Neuronal stem cell (in vitro differentiated cells): ENCODE data around the gene MAST4.

Source experiments
- DNase-seq: peaks from one replicate; pipeline ENCODE4 v3.0.0-alpha.2; 2013; ENCODE audit warnings: low spot score
- H2AFZ ChIP-seq: one replicate; pipeline ENCODE4 v1.6.1; 2013; ENCODE audit warnings: mild to moderate bottlenecking, low read length, inconsistent platforms
- H2AK5ac ChIP-seq: 2 replicates; pipeline ENCODE4 v1.6.1; 2013; ENCODE audit warnings: low read depth, mild to moderate bottlenecking, inconsistent platforms, low read length, moderate library complexity, mixed read lengths
- H2BK120ac ChIP-seq: 2 replicates; pipeline ENCODE4 v1.6.1; 2013; ENCODE audit warnings: low read depth, mild to moderate bottlenecking, inconsistent platforms, low read length, moderate library complexity, mixed read lengths
- H2BK12ac ChIP-seq: one replicate; pipeline ENCODE4 v1.6.1; 2013; ENCODE audit warnings: low read length, inconsistent platforms
- H2BK15ac ChIP-seq: 2 replicates; pipeline ENCODE4 v1.6.1; 2013; ENCODE audit warnings: mild to moderate bottlenecking, low read length, inconsistent platforms, mixed read lengths
- H2BK5ac ChIP-seq: one replicate; pipeline ENCODE4 v1.6.1; 2013; ENCODE audit warnings: inconsistent platforms, mild to moderate bottlenecking, low read length, moderate library complexity
- H3K14ac ChIP-seq: one replicate; pipeline ENCODE4 v1.6.1; 2013; ENCODE audit warnings: low read length, inconsistent platforms
- H3K18ac ChIP-seq: 2 replicates; pipeline ENCODE4 v1.6.1; 2013; ENCODE audit warnings: low read length, inconsistent platforms
- H3K23ac ChIP-seq: 2 replicates; pipeline ENCODE4 v1.6.1; 2013; ENCODE audit warnings: low read depth, mild to moderate bottlenecking, mixed read lengths, low read length, inconsistent platforms; ENCODE audit not compliant: poor library complexity
- H3K27ac ChIP-seq: replicated peaks from 3 replicates; pipeline ENCODE4 v1.5.1; 2013; ENCODE audit warnings: low read length, inconsistent platforms
- H3K27me3 ChIP-seq, 3 experiments: 2 replicates each; pipeline ENCODE4 v1.6.1; 2013; ENCODE audit warnings: low read length in 3 of 3, mild to moderate bottlenecking in 2 of 3, inconsistent platforms in 1 of 3, low read depth in 1 of 3, mixed read lengths in 1 of 3, moderate library complexity in 1 of 3; ENCODE audit not compliant: control insufficient read depth in 3 of 3, insufficient read depth in 3 of 3
- H3K36me3 ChIP-seq, 2 donors: replicated peaks in 1 of 2; 2 replicates each; pipeline ENCODE4 v1.6.1; 2013; ENCODE audit warnings: low read length in 2 of 2; ENCODE audit not compliant: control insufficient read depth in 2 of 2, insufficient read depth in 2 of 2
- H3K4ac ChIP-seq: 2 replicates; pipeline ENCODE4 v1.6.1; 2013; ENCODE audit warnings: inconsistent platforms, mild to moderate bottlenecking, low read length, moderate library complexity
- H3K4me1 ChIP-seq, 2 donors: 1 replicate in 1 of 2; 2 replicates in 1 of 2; pipeline ENCODE4 v1.6.1; 2013; ENCODE audit warnings: low read length in 2 of 2, low read depth in 1 of 2; ENCODE audit not compliant: control insufficient read depth in 2 of 2, insufficient read depth in 1 of 2
- H3K4me2 ChIP-seq: one replicate; pipeline ENCODE4 v1.6.1; 2013; ENCODE audit warnings: mild to moderate bottlenecking, low read length, inconsistent platforms; ENCODE audit not compliant: insufficient read depth, poor library complexity, severe bottlenecking
- H3K4me3 ChIP-seq, 2 donors: 2 replicates each; pipeline ENCODE4 v1.5.1; 2013; ENCODE audit warnings: low read length in 2 of 2, mild to moderate bottlenecking in 2 of 2, inconsistent platforms in 1 of 2, moderate library complexity in 1 of 2
- H3K79me1 ChIP-seq: one replicate; pipeline ENCODE4 v1.6.1; 2013; ENCODE audit warnings: low read depth, mild to moderate bottlenecking, inconsistent platforms, low read length, moderate library complexity
- H3K9ac ChIP-seq: one replicate; pipeline ENCODE4 v1.6.1; 2013; ENCODE audit warnings: mild to moderate bottlenecking, low read depth, low read length, inconsistent platforms; ENCODE audit not compliant: poor library complexity
- H3K9me3 ChIP-seq, 2 donors: replicated peaks in 1 of 2; 2 replicates each; pipeline versions ENCODE3 to v1.6.1; 2013; ENCODE audit warnings: low read length in 2 of 2, mild to moderate bottlenecking in 2 of 2, inconsistent platforms in 1 of 2, low read depth in 1 of 2, mixed read lengths in 1 of 2, moderate library complexity in 1 of 2; ENCODE audit not compliant: control insufficient read depth in 2 of 2, insufficient read depth in 1 of 2
- H4K8ac ChIP-seq: one replicate; pipeline ENCODE4 v1.6.1; 2013; ENCODE audit warnings: low read depth, mild to moderate bottlenecking, inconsistent platforms, low read length, moderate library complexity
- H4K91ac ChIP-seq: one replicate; pipeline ENCODE4 v1.6.1; 2013; ENCODE audit warnings: low read length, low read depth, mild to moderate bottlenecking, inconsistent platforms; ENCODE audit not compliant: poor library complexity
- WGBS, 2 donors: extraction: QIAGEN DNeasy Blood & Tissue Kit; methylation state at CpG; one replicate each; pipeline ENCODE4 v1.1.7; 2013; ENCODE audit warnings: missing lambda C conversion rate in 2 of 2, mixed read lengths in 1 of 2; ENCODE audit not compliant: insufficient read length in 2 of 2, insufficient replicate concordance in 1 of 2; ENCODE audit errors: extremely low coverage in 2 of 2; 5-methylcytosine and 5-hydroxymethylcytosine counted together

MAST4 gene

GRCh38 chr5:67143549-67143948 lies 547.4 kb downstream of the MAST4 start:
- DNase-seq, result no peak
- Histone ChIP-seq H3K4ac (no peak overlapping the region), H3K9me3 (no peaks in the 10 kb centered on the region), H2AK5ac (no peak overlapping the region), H3K14ac (no peak overlapping the region), H2AFZ (no peak overlapping the region), H3K23ac (no peak overlapping the region), H4K91ac (no peak overlapping the region), H3K4me2 (no peak overlapping the region), H3K27ac (no peak overlapping the region), H3K36me3 (peaks cover 0 to 43% of the 10 kb centered on the region in 2 donors), H3K4me3 (no peak overlapping the region), H2BK5ac (no peak overlapping the region), H2BK12ac (no peak overlapping the region), H3K18ac (no peak overlapping the region), H3K4me1 (no peaks in the 10 kb centered on the region), H4K8ac (no peak overlapping the region), H3K79me1 (no peaks in the 10 kb centered on the region), H2BK120ac (no peak overlapping the region), H3K9ac (no peak overlapping the region), H3K27me3 (no peaks in the 10 kb centered on the region), H2BK15ac (no peak overlapping the region)
- no CpG with 5 or more reads among the region's 2 CpGs for WGBS, 2 donors

- H2BK5ac ChIP-seq, result no peak overlapping the region
- H4K8ac ChIP-seq, result no peak overlapping the region
- H2AK5ac ChIP-seq, result no peak overlapping the region
- H3K79me1 ChIP-seq, result no peaks in the 10 kb centered on the region
- no peaks in the 10 kb centered on the region for H3K4me1 ChIP-seq
- no peak overlapping the region for H2AFZ ChIP-seq
- DNase-seq, result no peak
- H3K4me3 ChIP-seq, result no peak overlapping the region
- no CpG with 5 or more reads among the region's 2 CpGs for WGBS, 2 donors
- H3K36me3 ChIP-seq, result peaks cover 0 to 43% of the 10 kb centered on the region in 2 donors
- H3K27me3 ChIP-seq, result no peaks in the 10 kb centered on the region
- H3K18ac ChIP-seq, result no peak overlapping the region
- no peak overlapping the region for H4K91ac ChIP-seq
- H2BK12ac ChIP-seq, result no peak overlapping the region
- H3K14ac ChIP-seq, result no peak overlapping the region
- H2BK15ac ChIP-seq, result no peak overlapping the region
- H3K4ac ChIP-seq, result no peak overlapping the region
- H3K9me3 ChIP-seq, result no peaks in the 10 kb centered on the region
- H3K23ac ChIP-seq, result no peak overlapping the region
- no peak overlapping the region for H2BK120ac ChIP-seq
- no peak overlapping the region for H3K27ac ChIP-seq
- H3K4me2 ChIP-seq, result no peak overlapping the region
- no peak overlapping the region for H3K9ac ChIP-seq
Observed at GRCh38 chr5:67144183-67144639, 548.0 kb downstream of the MAST4 start.

DNA sequence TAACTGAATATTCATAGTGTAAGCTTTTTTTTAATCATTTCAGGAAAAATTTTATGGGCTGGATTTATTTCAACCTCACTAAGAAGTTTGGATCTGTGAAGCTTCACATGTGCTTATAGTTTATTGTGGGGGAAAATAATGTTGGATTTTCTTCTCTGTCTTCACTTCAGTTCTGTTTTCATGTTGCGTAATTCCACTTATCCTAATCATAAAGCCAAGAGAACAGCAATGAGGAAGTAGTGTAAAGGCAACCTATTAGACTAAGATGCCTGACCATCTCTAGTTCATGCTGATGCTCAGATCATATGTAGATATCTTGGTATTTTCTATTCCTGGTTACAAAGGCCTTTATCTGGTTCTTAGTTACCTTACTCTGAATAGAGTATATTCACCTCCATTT lies 550.4 kb downstream of the MAST4 start:
- Histone ChIP-seq H3K4me1 (no peaks in the 10 kb centered on the region), H3K9me3 (peaks cover 0 to 2% of the 10 kb centered on the region in 2 donors), H3K4me2 (no peak overlapping the region), H2AFZ (no peak overlapping the region), H3K18ac (no peak overlapping the region), H4K91ac (no peak overlapping the region), H2BK12ac (no peak overlapping the region), H3K36me3 (peaks cover 0 to 48% of the 10 kb centered on the region in 2 donors), H2BK15ac (no peak overlapping the region), H3K4ac (no peak overlapping the region), H3K14ac (no peak overlapping the region), H3K4me3 (no peak overlapping the region), H3K79me1 (no peaks in the 10 kb centered on the region), H3K9ac (no peak overlapping the region), H3K27ac (no peak overlapping the region), H2BK120ac (no peak overlapping the region), H3K27me3 (no peaks in the 10 kb centered on the region), H3K23ac (no peak overlapping the region), H2AK5ac (no peak overlapping the region), H2BK5ac (no peak overlapping the region), H4K8ac (no peak overlapping the region)
- no peak for DNase-seq
- WGBS, 2 donors, result no CpG with 5 or more reads among the region's 1 CpG

- Histone ChIP-seq H3K23ac (no peak overlapping the region), H3K4me3 (no peak overlapping the region), H3K4me2 (no peak overlapping the region), H3K27ac (no peak overlapping the region), H3K9ac (no peak overlapping the region), H2BK120ac (no peak overlapping the region), H3K36me3 (peaks cover 0 to 46% of the 10 kb centered on the region in 2 donors), H3K18ac (no peak overlapping the region), H3K9me3 (peaks cover 0 to 2% of the 10 kb centered on the region in 2 donors), H4K8ac (no peak overlapping the region), H2AK5ac (no peak overlapping the region), H3K4me1 (no peaks in the 10 kb centered on the region), H2BK5ac (no peak overlapping the region), H4K91ac (no peak overlapping the region), H2BK15ac (no peak overlapping the region), H2BK12ac (no peak overlapping the region), H3K27me3 (no peaks in the 10 kb centered on the region), H3K4ac (no peak overlapping the region), H3K14ac (no peak overlapping the region), H2AFZ (no peak overlapping the region), H3K79me1 (no peaks in the 10 kb centered on the region)
- DNase-seq, result no peak
- no CpG with 5 or more reads among the region's 4 CpGs for WGBS, 2 donors
Observed at GRCh38 chr5:67146981-67147380, 550.8 kb downstream of the MAST4 start.
